KMS-11 (cell line): Measurements from ENCODE around the gene COL13A1.

Experiments used
- H2AFZ ChIP-seq: fragments of 200-600 bp; sonication (generic); 2 replicates; pipeline ENCODE4 v1.6.1; 2016; ENCODE audit warnings: antibody characterized with exemption, mixed run types, low read depth
- H3K27ac ChIP-seq: fragments of 200-600 bp; sonication (generic); 2 replicates; pipeline ENCODE4 v1.6.1; 2016; ENCODE audit warnings: mild to moderate bottlenecking, mixed run types
- H3K27me3 ChIP-seq: fragments of 200-600 bp; sonication (generic); 2 replicates; pipeline ENCODE4 v1.6.1; 2017; ENCODE audit warnings: mild to moderate bottlenecking, low read depth, mixed run types, moderate library complexity; ENCODE audit not compliant: insufficient read depth
- H3K36me3 ChIP-seq: fragments of 200-600 bp; sonication (generic); 2 replicates; pipeline ENCODE4 v1.6.1; 2017; ENCODE audit warnings: mild to moderate bottlenecking, mixed run types; ENCODE audit not compliant: insufficient read depth
- H3K4me1 ChIP-seq: fragments of 200-600 bp; sonication (generic); 2 replicates; pipeline ENCODE4 v1.6.1; 2016; ENCODE audit warnings: mild to moderate bottlenecking, low read depth, mixed run types; ENCODE audit not compliant: poor library complexity, severe bottlenecking
- H3K4me2 ChIP-seq: fragments of 200-600 bp; sonication (generic); 2 replicates; pipeline ENCODE4 v1.7.0; 2016; ENCODE audit warnings: mild to moderate bottlenecking, mixed run types
- H3K4me3 ChIP-seq: fragments of 200-600 bp; sonication (generic); IDR thresholded peaks from 2 replicates; pipeline ENCODE4 v1.6.1; 2017; ENCODE audit warnings: low read depth, low read length, mixed read lengths; ENCODE audit not compliant: insufficient read depth
- H3K79me2 ChIP-seq: fragments of 200-600 bp; sonication (generic); 2 replicates; pipeline ENCODE4 v1.6.1; 2016; ENCODE audit warnings: low read depth, mixed run types; ENCODE audit not compliant: insufficient read depth
- H3K9ac ChIP-seq: fragments of 200-600 bp; sonication (generic); 2 replicates; pipeline ENCODE4 v1.6.1; 2016; ENCODE audit warnings: mild to moderate bottlenecking, mixed run types
- H4K20me1 ChIP-seq: fragments of 200-600 bp; sonication (generic); 2 replicates; pipeline ENCODE4 v1.6.1; 2016; ENCODE audit warnings: mild to moderate bottlenecking, mixed run types; ENCODE audit not compliant: insufficient read depth
- TF ChIP-seq, protein P1 (sequence below): fragments of 200-600 bp; sonication (generic); conservative IDR thresholded peaks from 2 replicates; pipeline ENCODE4 v1.6.1; 2017; ENCODE audit warnings: low read depth, mild to moderate bottlenecking, antibody characterized with exemption, low read length, moderate library complexity, mixed read lengths

Gene COL13A1

GRCh38 chr10:69965086-69965485, 163.4 kb downstream of the COL13A1 start:
- Histone ChIP-seq H3K9ac (no peak overlapping the region), H3K27me3 (no peaks in the 10 kb centered on the region)

DNA sequence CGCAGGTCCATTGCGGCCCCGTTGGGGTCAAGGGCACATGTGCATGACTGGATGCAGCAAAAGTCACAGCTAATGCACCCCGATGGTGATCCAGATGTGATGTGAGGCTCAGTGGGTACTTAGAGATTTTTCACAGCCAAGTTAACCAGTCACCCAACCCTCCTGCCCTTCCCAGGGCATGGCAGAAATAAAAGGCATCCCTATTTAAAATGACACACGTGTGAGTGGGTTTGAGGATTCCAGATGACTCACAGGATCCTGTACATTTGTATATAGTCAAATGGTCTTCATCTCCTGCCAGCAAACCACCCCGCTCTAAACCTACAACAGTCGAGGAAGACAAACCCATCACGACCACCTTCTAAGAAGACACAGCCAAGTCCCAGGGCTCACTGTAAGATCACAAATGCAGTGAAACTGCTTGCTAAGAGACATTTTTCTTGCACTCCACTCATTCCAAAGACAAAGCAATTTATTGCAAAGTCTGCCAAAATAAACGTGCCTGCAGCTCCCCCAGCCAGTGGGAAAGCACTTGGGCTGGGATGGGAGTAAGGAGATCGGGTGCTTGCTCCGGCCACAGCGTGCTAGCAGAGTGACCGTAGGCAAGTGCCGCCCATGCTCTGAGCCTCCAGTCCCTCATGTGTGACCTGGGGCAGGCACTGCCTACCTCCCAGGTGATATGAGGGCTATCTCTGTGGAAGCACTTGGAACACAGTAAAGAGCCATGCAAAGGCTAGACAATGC, 164.4 kb downstream of the COL13A1 start:
- no peaks in the 10 kb centered on the region for H3K79me2 ChIP-seq
- H3K4me3 ChIP-seq = no peak overlapping the region
- H3K27ac ChIP-seq = no peak overlapping the region
- H3K4me2 ChIP-seq = no peak overlapping the region
- H4K20me1 ChIP-seq = no peaks in the 10 kb centered on the region
- no peaks in the 10 kb centered on the region for H3K27me3 ChIP-seq
- H3K36me3 ChIP-seq = no peaks in the 10 kb centered on the region
- TF ChIP-seq, protein P1, sequence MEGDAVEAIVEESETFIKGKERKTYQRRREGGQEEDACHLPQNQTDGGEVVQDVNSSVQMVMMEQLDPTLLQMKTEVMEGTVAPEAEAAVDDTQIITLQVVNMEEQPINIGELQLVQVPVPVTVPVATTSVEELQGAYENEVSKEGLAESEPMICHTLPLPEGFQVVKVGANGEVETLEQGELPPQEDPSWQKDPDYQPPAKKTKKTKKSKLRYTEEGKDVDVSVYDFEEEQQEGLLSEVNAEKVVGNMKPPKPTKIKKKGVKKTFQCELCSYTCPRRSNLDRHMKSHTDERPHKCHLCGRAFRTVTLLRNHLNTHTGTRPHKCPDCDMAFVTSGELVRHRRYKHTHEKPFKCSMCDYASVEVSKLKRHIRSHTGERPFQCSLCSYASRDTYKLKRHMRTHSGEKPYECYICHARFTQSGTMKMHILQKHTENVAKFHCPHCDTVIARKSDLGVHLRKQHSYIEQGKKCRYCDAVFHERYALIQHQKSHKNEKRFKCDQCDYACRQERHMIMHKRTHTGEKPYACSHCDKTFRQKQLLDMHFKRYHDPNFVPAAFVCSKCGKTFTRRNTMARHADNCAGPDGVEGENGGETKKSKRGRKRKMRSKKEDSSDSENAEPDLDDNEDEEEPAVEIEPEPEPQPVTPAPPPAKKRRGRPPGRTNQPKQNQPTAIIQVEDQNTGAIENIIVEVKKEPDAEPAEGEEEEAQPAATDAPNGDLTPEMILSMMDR = no peak
- H3K4me1 ChIP-seq = no peaks in the 10 kb centered on the region
- no peak overlapping the region for H3K9ac ChIP-seq
- no peak overlapping the region for H2AFZ ChIP-seq

More at GRCh38 chr10:69965086-69965485, 163.4 kb downstream of the COL13A1 start:
- Histone ChIP-seq H2AFZ (no peak overlapping the region), H3K4me2 (no peak overlapping the region), H3K27ac (no peak overlapping the region), H3K4me1 (no peaks in the 10 kb centered on the region), H3K4me3 (no peak overlapping the region), H4K20me1 (no peaks in the 10 kb centered on the region), H3K36me3 (no peaks in the 10 kb centered on the region), H3K79me2 (no peaks in the 10 kb centered on the region)
- TF ChIP-seq, protein P1 = no peak

- Histone ChIP-seq H3K4me1 (no peaks in the 10 kb centered on the region), H3K9ac (no peak overlapping the region), H3K79me2 (no peaks in the 10 kb centered on the region), H3K27ac (no peak overlapping the region), H3K36me3 (no peaks in the 10 kb centered on the region), H3K4me2 (no peak overlapping the region), H2AFZ (no peak overlapping the region), H3K27me3 (no peaks in the 10 kb centered on the region), H4K20me1 (no peaks in the 10 kb centered on the region), H3K4me3 (no peak overlapping the region)
- TF ChIP-seq, protein P1 = no peak
Observed at GRCh38 chr10:69968830-69969229, 167.1 kb downstream of the COL13A1 start.

GRCh38 chr10:69969977-69970376, 168.3 kb downstream of the COL13A1 start:
- Histone ChIP-seq H3K9ac (no peak overlapping the region), H3K4me3 (no peak overlapping the region), H3K79me2 (no peaks in the 10 kb centered on the region), H3K4me2 (no peak overlapping the region), H3K36me3 (no peaks in the 10 kb centered on the region), H3K27me3 (no peaks in the 10 kb centered on the region), H4K20me1 (no peaks in the 10 kb centered on the region), H2AFZ (no peak overlapping the region), H3K27ac (no peak overlapping the region), H3K4me1 (no peaks in the 10 kb centered on the region)
- TF ChIP-seq, protein P1 = no peak
